HL-60 (cell line): ENCODE measurements around the gene TRERF1.

Experiments used
- GABPA ChIP-seq: IDR thresholded peaks from 2 replicates; pipeline ENCODE4 v1.6.1; 2012; ENCODE audit warnings: low read depth
- TF ChIP-seq, protein P1 (sequence below): IDR thresholded peaks from one replicate; pipeline ENCODE4 v1.5.1; 2011; ENCODE audit warnings: low read length, control low read depth, inconsistent platforms; ENCODE audit not compliant: insufficient read depth

DNA sequence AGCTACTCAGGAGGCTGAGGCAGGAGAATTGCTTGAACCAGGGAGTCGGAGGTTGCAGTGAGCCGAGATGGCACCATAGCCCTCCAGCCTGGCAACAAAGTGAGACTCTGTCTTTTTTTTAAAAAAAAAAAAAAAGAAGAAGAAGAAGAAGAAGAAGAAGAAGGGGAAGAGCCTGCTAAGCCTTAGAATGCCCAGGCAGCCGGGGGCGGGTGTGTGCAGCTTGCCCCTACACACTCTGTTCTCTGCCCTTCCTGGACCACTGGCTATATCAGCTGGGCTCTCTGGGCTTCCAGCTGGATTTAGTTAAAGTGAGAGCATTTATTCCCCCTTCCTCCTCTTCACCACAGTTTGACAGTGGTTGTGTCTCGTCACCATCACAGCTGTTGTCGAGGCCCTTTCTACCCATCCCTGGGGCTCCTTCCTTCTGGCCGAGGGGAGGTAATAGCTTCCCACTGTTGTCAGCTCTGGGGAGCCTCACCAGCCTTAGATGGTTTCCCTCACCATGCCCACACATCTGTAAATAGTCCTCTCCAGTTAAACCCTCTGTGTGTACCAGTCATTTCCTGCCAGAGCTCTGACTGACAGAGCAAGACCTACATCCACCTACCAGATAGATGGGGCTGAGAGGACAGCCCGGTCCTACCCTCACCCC is 77.6 kb downstream of the TRERF1 start:
- TF ChIP-seq, protein P1, sequence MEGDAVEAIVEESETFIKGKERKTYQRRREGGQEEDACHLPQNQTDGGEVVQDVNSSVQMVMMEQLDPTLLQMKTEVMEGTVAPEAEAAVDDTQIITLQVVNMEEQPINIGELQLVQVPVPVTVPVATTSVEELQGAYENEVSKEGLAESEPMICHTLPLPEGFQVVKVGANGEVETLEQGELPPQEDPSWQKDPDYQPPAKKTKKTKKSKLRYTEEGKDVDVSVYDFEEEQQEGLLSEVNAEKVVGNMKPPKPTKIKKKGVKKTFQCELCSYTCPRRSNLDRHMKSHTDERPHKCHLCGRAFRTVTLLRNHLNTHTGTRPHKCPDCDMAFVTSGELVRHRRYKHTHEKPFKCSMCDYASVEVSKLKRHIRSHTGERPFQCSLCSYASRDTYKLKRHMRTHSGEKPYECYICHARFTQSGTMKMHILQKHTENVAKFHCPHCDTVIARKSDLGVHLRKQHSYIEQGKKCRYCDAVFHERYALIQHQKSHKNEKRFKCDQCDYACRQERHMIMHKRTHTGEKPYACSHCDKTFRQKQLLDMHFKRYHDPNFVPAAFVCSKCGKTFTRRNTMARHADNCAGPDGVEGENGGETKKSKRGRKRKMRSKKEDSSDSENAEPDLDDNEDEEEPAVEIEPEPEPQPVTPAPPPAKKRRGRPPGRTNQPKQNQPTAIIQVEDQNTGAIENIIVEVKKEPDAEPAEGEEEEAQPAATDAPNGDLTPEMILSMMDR, result no peak
- TF ChIP-seq GABPA, result no peak
